BLaER1 (cell line): ENCODE data around the gene SHROOM3.
A peak's percentile ranks its signal among the peaks of the same experiment; 100 is the strongest.

ENCODE experiments used
- H3K27ac ChIP-seq: shearing (Covaris generic); formaldehyde crosslinking; 2 replicates; pipeline ENCODE4 v1.8.1; 2022
- H3K27me3 ChIP-seq: shearing (Covaris generic); formaldehyde crosslinking; 2 replicates; pipeline ENCODE4 v1.8.1; 2022
- H3K36me3 ChIP-seq: shearing (Covaris generic); formaldehyde crosslinking; 2 replicates; pipeline ENCODE4 v1.8.1; 2022
- H3K4me1 ChIP-seq: shearing (Covaris generic); formaldehyde crosslinking; 2 replicates; pipeline ENCODE4 v1.8.1; 2022
- H3K4me2 ChIP-seq: shearing (Covaris generic); formaldehyde crosslinking; 2 replicates; pipeline ENCODE4 v1.8.1; 2022
- H3K4me3 ChIP-seq: shearing (Covaris generic); formaldehyde crosslinking; 2 replicates; pipeline ENCODE4 v1.8.1; 2022
- H3K9ac ChIP-seq: shearing (Covaris generic); formaldehyde crosslinking; 2 replicates; pipeline ENCODE4 v1.8.1; 2022
- H3K9me3 ChIP-seq: shearing (Covaris generic); formaldehyde crosslinking; 2 replicates; pipeline ENCODE4 v1.8.1; 2022
- H4K20me1 ChIP-seq: shearing (Covaris generic); formaldehyde crosslinking; 2 replicates; pipeline ENCODE4 v1.8.1; 2022
- Cebpa-rat ChIP-seq: shearing (Covaris generic); IDR thresholded peaks from 2 replicates; pipeline ENCODE4 v1.8.1; 2022

SHROOM3 gene

DNA sequence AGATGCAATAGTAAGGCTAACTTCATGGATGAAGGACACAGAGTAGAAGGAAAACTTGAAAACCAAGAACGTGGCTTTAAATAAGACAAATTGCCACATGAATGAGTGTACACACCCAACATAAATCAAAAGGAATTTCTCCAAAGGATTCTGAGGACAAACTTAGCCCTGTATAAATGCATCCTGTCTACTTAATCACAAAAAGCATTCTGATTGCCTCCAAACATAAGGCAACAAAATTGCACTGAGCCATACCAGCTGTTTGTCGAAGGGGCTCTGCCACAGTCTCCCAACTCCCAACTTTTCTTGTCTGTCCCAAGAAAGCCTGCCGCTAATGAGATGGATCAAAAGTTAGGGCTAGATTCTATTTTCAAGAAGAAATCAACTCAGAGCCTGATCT, 268.6 kb downstream of the SHROOM3 start:
- TF ChIP-seq Cebpa-rat: no peak
- peaks cover 20% of the 10 kb centered on the region; the same call in 1 of the 2 replicates for H3K4me1 ChIP-seq
- H4K20me1 ChIP-seq: peaks cover 98% of the 10 kb centered on the region
- H3K4me3 ChIP-seq: no peak overlapping the region
- 0 out of 2 replicates have a peak, but pooled peaks cover 4% of the 10 kb centered on the region for H3K9me3 ChIP-seq
- H3K4me2 ChIP-seq: no peak overlapping the region
- no peak overlapping the region for H3K9ac ChIP-seq
- no peak overlapping the region for H3K27ac ChIP-seq
- H3K36me3 ChIP-seq: peaks cover 77% of the 10 kb centered on the region
- H3K27me3 ChIP-seq: no peaks in the 10 kb centered on the region

GRCh38 chr4:76704133-76704881, 269.3 kb downstream of the SHROOM3 start:
- no peaks in the 10 kb centered on the region for H3K27me3 ChIP-seq
- TF ChIP-seq Cebpa-rat: no peak
- 0 out of 2 replicates have a peak, but pooled peaks cover 14% of the 10 kb centered on the region for H3K4me1 ChIP-seq
- 0 out of 2 replicates have a peak, but pooled peaks cover 4% of the 10 kb centered on the region for H3K9me3 ChIP-seq
- H3K4me3 ChIP-seq: no peak overlapping the region
- H3K36me3 ChIP-seq: peaks cover 77% of the 10 kb centered on the region
- no peak overlapping the region for H3K9ac ChIP-seq
- H3K27ac ChIP-seq: no peak overlapping the region
- H4K20me1 ChIP-seq: peaks cover 98% of the 10 kb centered on the region
- H3K4me2 ChIP-seq: no peak overlapping the region

DNA sequence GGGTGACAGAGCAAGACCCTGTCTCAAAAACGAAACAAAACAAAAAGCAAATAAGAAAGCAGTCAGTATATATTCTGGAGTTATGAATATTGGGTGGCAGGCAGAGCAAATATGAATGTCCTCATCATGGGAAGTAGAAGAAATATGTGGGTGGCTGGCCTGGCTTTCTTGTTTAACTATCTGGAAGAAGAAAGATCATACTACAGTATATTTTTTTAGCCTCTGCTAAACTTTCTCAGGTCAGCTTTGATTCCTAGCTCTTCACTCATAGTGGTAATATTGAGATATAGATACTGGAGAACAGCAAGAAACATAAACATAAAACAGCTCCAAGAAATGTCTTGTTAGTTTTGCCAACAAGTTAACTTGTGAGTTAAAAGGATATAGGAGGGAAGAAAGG, 270.4 kb downstream of the SHROOM3 start:
- Histone ChIP-seq H4K20me1 (peaks cover 96% of the 10 kb centered on the region), H3K27ac (no peak overlapping the region), H3K27me3 (no peaks in the 10 kb centered on the region), H3K4me2 (no peak overlapping the region), H3K4me1 (0 out of 2 replicates have a peak, but pooled peaks cover 5% of the 10 kb centered on the region), H3K36me3 (peaks cover 79% of the 10 kb centered on the region), H3K9me3 (0 out of 2 replicates have a peak, but pooled peaks cover 4% of the 10 kb centered on the region), H3K9ac (no peak overlapping the region), H3K4me3 (no peak overlapping the region)
- TF ChIP-seq Cebpa-rat: no peak

GRCh38 chr4:76706581-76706980, 271.6 kb downstream of the SHROOM3 start:
- Histone ChIP-seq H3K9me3 (0 out of 2 replicates have a peak, but pooled peaks cover 4% of the 10 kb centered on the region), H3K27ac (no peak overlapping the region), H3K4me3 (no peak overlapping the region), H3K4me2 (no peak overlapping the region), H4K20me1 (peaks cover 85% of the 10 kb centered on the region), H3K4me1 (no peaks in the 10 kb centered on the region), H3K27me3 (no peaks in the 10 kb centered on the region), H3K36me3 (peaks cover 90% of the 10 kb centered on the region), H3K9ac (no peak overlapping the region)
- TF ChIP-seq Cebpa-rat: no peak

GRCh38 chr4:76708971-76709771, 274.1 kb downstream of the SHROOM3 start:
- H3K9me3 ChIP-seq: 0 out of 2 replicates have a peak, but pooled peaks cover 4% of the 10 kb centered on the region
- H3K36me3 ChIP-seq: peaks cover 98% of the 10 kb centered on the region
- H3K9ac ChIP-seq: no peak overlapping the region
- H3K4me2 ChIP-seq: no peak overlapping the region
- peaks cover 80% of the 10 kb centered on the region for H4K20me1 ChIP-seq
- no peaks in the 10 kb centered on the region for H3K27me3 ChIP-seq
- H3K4me1 ChIP-seq: no peaks in the 10 kb centered on the region
- TF ChIP-seq Cebpa-rat: no peak
- no peak overlapping the region for H3K4me3 ChIP-seq
- H3K27ac ChIP-seq: no peak overlapping the region

DNA sequence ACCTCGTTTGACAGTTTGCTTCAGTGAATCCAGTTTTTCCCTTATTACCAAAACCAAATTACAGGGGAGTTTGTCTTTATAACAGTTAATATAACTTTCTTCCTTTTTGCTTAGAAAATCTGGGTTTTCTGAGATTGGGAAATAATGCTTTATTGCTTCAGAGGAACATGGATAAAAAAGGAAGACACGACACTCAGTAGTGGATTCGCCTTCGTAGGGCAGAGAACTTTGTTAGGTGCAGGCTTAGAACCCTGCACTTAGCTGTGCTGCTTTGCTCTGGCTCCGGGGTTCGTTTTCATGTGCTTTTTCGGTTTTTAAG, 274.7 kb downstream of the SHROOM3 start:
- H3K9ac ChIP-seq: no peak overlapping the region
- no peak overlapping the region for H3K27ac ChIP-seq
- no peaks in the 10 kb centered on the region for H3K27me3 ChIP-seq
- TF ChIP-seq Cebpa-rat: no peak
- H3K4me3 ChIP-seq: no peak overlapping the region
- H3K4me2 ChIP-seq: no peak overlapping the region
- H3K9me3 ChIP-seq: 0 out of 2 replicates have a peak, but pooled peaks cover 4% of the 10 kb centered on the region
- no peaks in the 10 kb centered on the region for H3K4me1 ChIP-seq
- H4K20me1 ChIP-seq: peaks cover 75% of the 10 kb centered on the region
- H3K36me3 ChIP-seq: peaks cover 96% of the 10 kb centered on the region

GRCh38 chr4:76712564-76712963, 277.5 kb downstream of the SHROOM3 start:
- Histone ChIP-seq H3K9me3 (no peaks in the 10 kb centered on the region), H3K27ac (no peak overlapping the region), H3K4me1 (peaks cover 16% of the 10 kb centered on the region), H3K4me2 (no peak overlapping the region), H4K20me1 (peaks cover 76% of the 10 kb centered on the region), H3K9ac (no peak overlapping the region), H3K36me3 (peaks cover 90% of the 10 kb centered on the region), H3K27me3 (no peaks in the 10 kb centered on the region), H3K4me3 (no peak overlapping the region)
- no peak for TF ChIP-seq Cebpa-rat

- H3K4me3 ChIP-seq: no peak overlapping the region
- H3K9ac ChIP-seq: no peak overlapping the region
- no peaks in the 10 kb centered on the region for H3K27me3 ChIP-seq
- H3K4me2 ChIP-seq: no peak overlapping the region
- H3K36me3 ChIP-seq: peaks cover 81% of the 10 kb centered on the region
- H3K4me1 ChIP-seq: peaks cover 21% of the 10 kb centered on the region
- H3K27ac ChIP-seq: no peak overlapping the region
- H4K20me1 ChIP-seq: peaks cover 73% of the 10 kb centered on the region
- no peaks in the 10 kb centered on the region for H3K9me3 ChIP-seq
- TF ChIP-seq Cebpa-rat: no peak
Measured at GRCh38 chr4:76714226-76714625, 279.2 kb downstream of the SHROOM3 start.

DNA sequence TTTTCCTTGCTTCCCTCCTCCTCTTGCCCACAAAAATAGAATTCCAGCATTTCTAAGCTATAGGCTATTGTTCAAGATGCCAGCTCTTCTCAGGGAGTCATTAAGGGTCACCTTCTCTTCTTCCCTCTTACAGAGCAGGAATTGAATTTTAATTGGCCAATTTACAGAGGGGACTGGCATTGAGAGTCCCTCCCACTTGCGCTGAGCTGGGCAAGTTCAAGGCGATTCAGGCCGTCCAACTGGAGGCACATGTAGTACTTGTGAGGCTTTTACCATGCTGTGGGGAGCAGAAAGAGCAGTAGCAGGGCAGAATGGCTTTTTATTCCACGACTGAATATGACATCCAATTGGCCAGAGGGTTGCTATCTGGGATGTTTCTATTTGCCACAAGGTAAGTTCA, 281.0 kb downstream of the SHROOM3 start:
- Histone ChIP-seq H3K27ac (no peak overlapping the region), H3K4me3 (no peak overlapping the region), H3K36me3 (peaks cover 79% of the 10 kb centered on the region), H3K4me2 (peak overlapping the region; percentile 14; the same call in 1 of the 2 replicates), H4K20me1 (peaks cover 62% of the 10 kb centered on the region), H3K27me3 (no peaks in the 10 kb centered on the region), H3K9ac (no peak overlapping the region), H3K9me3 (no peaks in the 10 kb centered on the region; the same call in 1 of the 2 replicates), H3K4me1 (peaks cover 21% of the 10 kb centered on the region)
- TF ChIP-seq Cebpa-rat: no peak

- H3K36me3 ChIP-seq: peaks cover 79% of the 10 kb centered on the region
- H3K9ac ChIP-seq: no peak overlapping the region
- no peak for TF ChIP-seq Cebpa-rat
- no peak overlapping the region for H3K4me2 ChIP-seq
- H3K4me3 ChIP-seq: no peak overlapping the region
- H3K9me3 ChIP-seq: peaks cover 3% of the 10 kb centered on the region; the same call in 1 of the 2 replicates
- no peaks in the 10 kb centered on the region for H3K27me3 ChIP-seq
- no peak overlapping the region for H3K27ac ChIP-seq
- peaks cover 21% of the 10 kb centered on the region for H3K4me1 ChIP-seq
- H4K20me1 ChIP-seq: peaks cover 62% of the 10 kb centered on the region
Measured at GRCh38 chr4:76716658-76717057, 281.6 kb downstream of the SHROOM3 start.
